Stomach (tissue), 9 donors: ENCODE data around the gene COL6A1. TPM values are rescaled to one million over a fixed set of nuclear protein-coding genes. Genes with fewer than 3 reads are reported as not detected.
"Not testable (repeated sequence)": the region's sequence is repeated elsewhere in the genome, so short reads cannot be mapped to it uniquely, and the experiment has no call there.

Experiments
- DNase-seq, 2 donors: peaks; one replicate each; pipeline versions ENCODE4 v3.0.0 to v3.0.0-alpha.2; 2013 to 2019
- H3K27ac ChIP-seq, 5 donors: fragments of 200-600 bp in 4 of 5; sonication (generic) in 4 of 5; one replicate each; pipeline ENCODE4 v1.5.1; 2013 to 2019; ENCODE audit warnings: mild to moderate bottlenecking in 1 of 5, moderate library complexity in 1 of 5
- H3K27me3 ChIP-seq, 3 donors: fragments of 200-600 bp; sonication (generic); one replicate each; pipeline ENCODE4 v1.5.1; 2017 to 2019; ENCODE audit warnings: mixed run types in 1 of 3
- H3K36me3 ChIP-seq, 4 donors: fragments of 200-600 bp; sonication (generic); 1 replicate in 3 of 4; 2 replicates in 1 of 4; pipeline ENCODE4 v1.5.1; 2016 to 2019
- H3K4me1 ChIP-seq, 4 donors: fragments of 200-600 bp; sonication (generic); one replicate each; pipeline ENCODE4 v1.5.1; 2016 to 2019
- H3K4me3 ChIP-seq, 4 donors: fragments of 200-600 bp; sonication (generic) in 3 of 4; one replicate each; pipeline ENCODE4 v1.5.1; 2016 to 2019; ENCODE audit warnings: mild to moderate bottlenecking in 1 of 4
- H3K9me3 ChIP-seq, 4 donors: fragments of 200-600 bp; sonication (generic); one replicate each; pipeline ENCODE4 v1.5.1; 2016 to 2019
- EP300 ChIP-seq: sonication (generic); formaldehyde crosslinking; IDR thresholded peaks from one replicate; pipeline ENCODE4 v1.6.1; 2017; ENCODE audit warnings: antibody characterized with exemption
- POLR2A ChIP-seq, 4 donors: fragments of 450-650 bp; IDR thresholded peaks; one replicate each; pipeline ENCODE4 v1.6.1; 2016; ENCODE audit warnings: antibody characterized with exemption in 4 of 4, control low read depth in 2 of 4, mild to moderate bottlenecking in 1 of 4, moderate library complexity in 1 of 4
- POLR2AphosphoS5 ChIP-seq, 3 donors: sonication (generic); formaldehyde crosslinking; IDR thresholded peaks; one replicate each; pipeline ENCODE4 v1.6.1; 2016; ENCODE audit warnings: antibody characterized with exemption in 3 of 3
- WGBS, 5 donors: extraction: QIAGEN DNeasy Blood & Tissue Kit in 3 of 5; methylation state at CpG; one replicate each; pipeline versions ENCODE4 v1.1.5 to v1.1.7; 2013 to 2018; 5-methylcytosine and 5-hydroxymethylcytosine counted together
- intact Hi-C: fragments of 100-400 bp; cut with DNase I; formaldehyde crosslinking; loops from one replicate; pipeline ENCODE4 v1.15.1; 2023; ENCODE audit warnings: low total_unique reads
- polyA plus RNA-seq, 3 donors: library from polyadenylated mRNA; stranded (reverse); fragments of 200-250 nt; gene quantifications; one replicate each; pipeline ENCODE4 v1.2.3, GENCODE V29; 2013
- total RNA-seq, 5 donors: library from RNA; depleted of rRNA; stranded (reverse); fragments of >200 nt; gene quantifications; one replicate each; pipeline versions ENCODE4 v1.1.0 to v1.2.3, GENCODE V29; 2014 to 2016
- TF ChIP-seq, protein P1 (sequence below), 7 experiments: fragments of 450-650 bp in 4 of 7; fragments of 200-600 bp in 3 of 7; sonication (generic) in 3 of 7; IDR thresholded peaks; one replicate each; pipeline ENCODE4 v1.5.1; 2016 to 2019; ENCODE audit warnings: antibody characterized with exemption in 7 of 7, control low read depth in 2 of 7, mild to moderate bottlenecking in 1 of 7
- donor health status: healthy with polysubstance abuse.
- donor health status: Bipolar disorder and iron deficiency.
- donor health status: healthy.

The COL6A1 gene
- total and polyA plus RNA-seq, 8 donors, result 63.2 to 756 (median 254) TPM

- no peaks in the 10 kb centered on the region for H3K36me3 ChIP-seq
- no peaks in the 10 kb centered on the region for H3K9me3 ChIP-seq
- intact Hi-C loops, result no loop called here
- H3K27me3 ChIP-seq, result peaks cover 0 to 14% (median 0%) of the 10 kb centered on the region in 3 donors
- DNase-seq, result no peak
- H3K4me1 ChIP-seq, result peaks cover 0 to 23% (median 13%) of the 10 kb centered on the region in 4 donors
- TF ChIP-seq, protein P1, sequence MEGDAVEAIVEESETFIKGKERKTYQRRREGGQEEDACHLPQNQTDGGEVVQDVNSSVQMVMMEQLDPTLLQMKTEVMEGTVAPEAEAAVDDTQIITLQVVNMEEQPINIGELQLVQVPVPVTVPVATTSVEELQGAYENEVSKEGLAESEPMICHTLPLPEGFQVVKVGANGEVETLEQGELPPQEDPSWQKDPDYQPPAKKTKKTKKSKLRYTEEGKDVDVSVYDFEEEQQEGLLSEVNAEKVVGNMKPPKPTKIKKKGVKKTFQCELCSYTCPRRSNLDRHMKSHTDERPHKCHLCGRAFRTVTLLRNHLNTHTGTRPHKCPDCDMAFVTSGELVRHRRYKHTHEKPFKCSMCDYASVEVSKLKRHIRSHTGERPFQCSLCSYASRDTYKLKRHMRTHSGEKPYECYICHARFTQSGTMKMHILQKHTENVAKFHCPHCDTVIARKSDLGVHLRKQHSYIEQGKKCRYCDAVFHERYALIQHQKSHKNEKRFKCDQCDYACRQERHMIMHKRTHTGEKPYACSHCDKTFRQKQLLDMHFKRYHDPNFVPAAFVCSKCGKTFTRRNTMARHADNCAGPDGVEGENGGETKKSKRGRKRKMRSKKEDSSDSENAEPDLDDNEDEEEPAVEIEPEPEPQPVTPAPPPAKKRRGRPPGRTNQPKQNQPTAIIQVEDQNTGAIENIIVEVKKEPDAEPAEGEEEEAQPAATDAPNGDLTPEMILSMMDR (IDR thresholded peaks at IDR 0.05), result no peak
- no peak for TF ChIP-seq POLR2AphosphoS5 (IDR thresholded peaks at IDR 0.05)
- TF ChIP-seq EP300, result no peak
- no peak for TF ChIP-seq POLR2A (IDR thresholded peaks at IDR 0.05)
- no peak overlapping the region for H3K4me3 ChIP-seq
- 79 to 91% (median 89%) methylated on average over 12 of the region's 12 CpGs for WGBS, 5 donors
- H3K27ac ChIP-seq, result peak overlapping the region in 1 of 5 donors; percentile 38
These were observed 64.9 kb downstream of the COL6A1 start for GRCh38 chr21:46046471-46046870.

GRCh38 chr21:46046906-46047305 lies 65.3 kb downstream of the COL6A1 start:
- 88 to 96% (median 92%) methylated on average over 12 of the region's 12 CpGs for WGBS, 5 donors
- Histone ChIP-seq H3K4me1 (peaks cover 0 to 23% (median 13%) of the 10 kb centered on the region in 4 donors), H3K27me3 (peaks cover 0 to 14% (median 0%) of the 10 kb centered on the region in 3 donors)
- H3K27ac ChIP-seq, H3K9me3 ChIP-seq, intact Hi-C loops, H3K36me3 ChIP-seq, DNase-seq, H3K4me3 ChIP-seq: not testable (repeated sequence)

- Histone ChIP-seq H3K36me3 (no peaks in the 10 kb centered on the region), H3K27ac (peak overlapping the region; percentile 53 to 90 (median 83)), H3K9me3 (no peaks in the 10 kb centered on the region), H3K27me3 (peaks cover 0 to 14% (median 0%) of the 10 kb centered on the region in 3 donors), H3K4me3 (no peak overlapping the region), H3K4me1 (peaks cover 0 to 26% (median 15%) of the 10 kb centered on the region in 4 donors)
- no peak for TF ChIP-seq EP300
- TF ChIP-seq POLR2AphosphoS5 (IDR thresholded peaks at IDR 0.05), result peak; percentile 51 to 81 (median 62)
- DNase-seq, result peak; percentile 54 to 95
- intact Hi-C loops, result no loop called here
- WGBS, 5 donors, result 44 to 62% (median 49%) methylated on average over 27 of the region's 27 CpGs
These were observed 67.6 kb downstream of the COL6A1 start for GRCh38 chr21:46048926-46049889.

- H3K27me3 ChIP-seq, result peaks cover 0 to 16% (median 0%) of the 10 kb centered on the region in 3 donors
- H3K36me3 ChIP-seq, result no peaks in the 10 kb centered on the region
- intact Hi-C loops, result loop anchor here (10.0 kb wide), 1 partner anchor 55 kb away; no protein-coding TSS in a partner anchor
- H3K4me1 ChIP-seq, result peaks cover 0 to 33% (median 20%) of the 10 kb centered on the region in 4 donors
- H3K4me3 ChIP-seq, result no peak overlapping the region
- H3K9me3 ChIP-seq, result no peaks in the 10 kb centered on the region
- peak in 1 of 2 donors; percentile 7 for DNase-seq
- H3K27ac ChIP-seq, result peak overlapping the region; percentile 53 to 90 (median 83)
- TF ChIP-seq, protein P1 (IDR thresholded peaks at IDR 0.05), result no peak
- TF ChIP-seq EP300, result no peak
- no peak for TF ChIP-seq POLR2AphosphoS5 (IDR thresholded peaks at IDR 0.05)
- no peak for TF ChIP-seq POLR2A (IDR thresholded peaks at IDR 0.05)
- 86 to 91% (median 87%) methylated on average over 30 to 33 of the region's 33 CpGs for WGBS, 5 donors
These were observed 68.5 kb downstream of the COL6A1 start for GRCh38 chr21:46049890-46050667.
